GM12878 (cell line): ENCODE results near the gene FOXO3.

Experiments
- BCLAF1 ChIP-seq: fragments of 450-650 bp; IDR thresholded peaks from 2 replicates; pipeline ENCODE4 v1.6.1; 2017; ENCODE audit warnings: antibody characterized with exemption, mild to moderate bottlenecking, moderate library complexity
- CBX3 ChIP-seq: fragments of 200-600 bp; sonication (generic); IDR thresholded peaks from 2 replicates; pipeline ENCODE4 v1.6.1; 2016; ENCODE audit warnings: low read depth, borderline replicate concordance
- CEBPB ChIP-seq, 2 experiments: fragments of 150-350 bp in 1 of 2; IDR thresholded peaks; 2 replicates each; pipeline ENCODE4 v1.6.1; 2012 to 2014; ENCODE audit warnings: low read depth in 2 of 2, low read length in 2 of 2, borderline replicate concordance in 1 of 2, inconsistent platforms in 1 of 2
- CTCF ChIP-seq, 3 experiments: IDR thresholded peaks in 2 of 3; conservative IDR thresholded peaks in 1 of 3; 2 replicates each; pipeline ENCODE4 v1.5.1; 2011; ENCODE audit warnings: low read depth in 3 of 3, low read length in 3 of 3, mild to moderate bottlenecking in 3 of 3, control low read depth in 2 of 3, moderate library complexity in 2 of 3, inconsistent platforms in 1 of 3, mixed read lengths in 1 of 3; ENCODE audit not compliant: control insufficient read depth in 2 of 3, insufficient read depth in 1 of 3; ENCODE audit errors: extremely low read depth in 1 of 3
- NBN ChIP-seq: fragments of 450-650 bp; IDR thresholded peaks from 2 replicates; pipeline ENCODE4 v1.6.1; 2016
- RAD21 ChIP-seq: IDR thresholded peaks from 2 replicates; pipeline ENCODE4 v1.6.1; 2011; ENCODE audit warnings: mild to moderate bottlenecking, low read depth, low read length, moderate library complexity; ENCODE audit not compliant: insufficient read depth
- ZZZ3 ChIP-seq: IDR thresholded peaks from 2 replicates; pipeline ENCODE4 v1.6.1; 2011; ENCODE audit warnings: low read depth; ENCODE audit not compliant: control insufficient read depth, insufficient read length

- TF ChIP-seq CTCF (IDR thresholded peaks at IDR 0.05 in 2 of 3, conservative IDR thresholded peaks at IDR 0.05 in 1 of 3; ENCODE audit: control insufficient read depth in 2 of 3, extremely low read depth in 1 of 3, insufficient read depth in 1 of 3, low read depth in 3 of 3, low read length in 3 of 3) (no peak), NBN (no peak), ZZZ3 (no peak), BCLAF1 (no peak), CBX3 (no peak), RAD21 (no peak), CEBPB (IDR thresholded peaks at IDR 0.05; ENCODE audit: borderline replicate concordance in 1 of 2, low read depth in 2 of 2, low read length in 2 of 2) (no peak)
Observed at GRCh38 chr6:108728826-108729225, 168.1 kb downstream of the FOXO3 start.
